Astrocyte (in vitro differentiated cells and primary cell): ENCODE data around the gene RTP1.

ENCODE experiments used
- EZH2 ChIP-seq: IDR thresholded peaks from 2 replicates; pipeline ENCODE4 v1.6.1; 2012; ENCODE audit warnings: mild to moderate bottlenecking, low read length, inconsistent platforms; ENCODE audit not compliant: insufficient read depth
- TF ChIP-seq, protein P1 (sequence below): IDR thresholded peaks from 2 replicates; pipeline ENCODE4 v1.5.1; 2011; ENCODE audit warnings: low read depth, mild to moderate bottlenecking, inconsistent platforms, low read length, moderate library complexity; ENCODE audit not compliant: insufficient read depth

DNA sequence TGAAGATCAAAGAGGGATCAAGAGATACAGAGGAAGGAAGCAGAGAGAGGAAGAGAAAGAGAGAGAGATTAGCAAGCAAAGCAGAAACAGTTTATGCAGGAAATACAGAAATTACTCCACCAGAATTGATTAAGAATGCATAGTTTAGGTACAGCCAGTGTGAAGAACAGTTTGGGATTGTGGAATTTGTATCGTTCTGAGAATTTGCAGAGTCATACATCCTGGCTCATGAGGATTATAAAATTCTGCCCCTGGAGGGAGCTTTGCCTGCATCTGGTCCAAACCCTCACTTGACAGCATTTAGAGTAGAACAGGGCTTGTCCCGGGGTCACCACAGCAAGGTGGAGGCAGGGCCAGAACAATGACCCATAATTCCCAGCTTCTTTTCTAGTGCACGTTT, 50.1 kb downstream of the RTP1 start:
- TF ChIP-seq, protein P1, sequence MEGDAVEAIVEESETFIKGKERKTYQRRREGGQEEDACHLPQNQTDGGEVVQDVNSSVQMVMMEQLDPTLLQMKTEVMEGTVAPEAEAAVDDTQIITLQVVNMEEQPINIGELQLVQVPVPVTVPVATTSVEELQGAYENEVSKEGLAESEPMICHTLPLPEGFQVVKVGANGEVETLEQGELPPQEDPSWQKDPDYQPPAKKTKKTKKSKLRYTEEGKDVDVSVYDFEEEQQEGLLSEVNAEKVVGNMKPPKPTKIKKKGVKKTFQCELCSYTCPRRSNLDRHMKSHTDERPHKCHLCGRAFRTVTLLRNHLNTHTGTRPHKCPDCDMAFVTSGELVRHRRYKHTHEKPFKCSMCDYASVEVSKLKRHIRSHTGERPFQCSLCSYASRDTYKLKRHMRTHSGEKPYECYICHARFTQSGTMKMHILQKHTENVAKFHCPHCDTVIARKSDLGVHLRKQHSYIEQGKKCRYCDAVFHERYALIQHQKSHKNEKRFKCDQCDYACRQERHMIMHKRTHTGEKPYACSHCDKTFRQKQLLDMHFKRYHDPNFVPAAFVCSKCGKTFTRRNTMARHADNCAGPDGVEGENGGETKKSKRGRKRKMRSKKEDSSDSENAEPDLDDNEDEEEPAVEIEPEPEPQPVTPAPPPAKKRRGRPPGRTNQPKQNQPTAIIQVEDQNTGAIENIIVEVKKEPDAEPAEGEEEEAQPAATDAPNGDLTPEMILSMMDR = no peak
- no peak for TF ChIP-seq EZH2
